ENCODE results near the gene ITIH3. TPM values are rescaled to one million over a fixed set of nuclear protein-coding genes. Genes with fewer than 3 reads are reported as not detected.
"Not testable (repeated sequence)": the region's sequence is repeated elsewhere in the genome, so short reads cannot be mapped to it uniquely, and the experiment has no call there.

Gene ITIH3
- total and polyA plus RNA-seq, 7 donors, result 0.14 to 2.3 (median 0.65) TPM; not detected in 3

- 73 to 76% methylated on average over 8 of the region's 8 CpGs for WGBS, 2 donors
- H3K27me3 ChIP-seq, result no peaks in the 10 kb centered on the region
- H3K27ac ChIP-seq, result no peak overlapping the region
- H3K4me3 ChIP-seq, result no peak overlapping the region
- no peak for DNase-seq
- no peaks in the 10 kb centered on the region for H3K9me3 ChIP-seq
- TF ChIP-seq POLR2A (IDR thresholded peaks at IDR 0.05) (no peak), EP300 (IDR thresholded peaks at IDR 0.05) (no peak), POLR2AphosphoS5 (IDR thresholded peaks at IDR 0.05) (no peak)
- TF ChIP-seq, protein P1, sequence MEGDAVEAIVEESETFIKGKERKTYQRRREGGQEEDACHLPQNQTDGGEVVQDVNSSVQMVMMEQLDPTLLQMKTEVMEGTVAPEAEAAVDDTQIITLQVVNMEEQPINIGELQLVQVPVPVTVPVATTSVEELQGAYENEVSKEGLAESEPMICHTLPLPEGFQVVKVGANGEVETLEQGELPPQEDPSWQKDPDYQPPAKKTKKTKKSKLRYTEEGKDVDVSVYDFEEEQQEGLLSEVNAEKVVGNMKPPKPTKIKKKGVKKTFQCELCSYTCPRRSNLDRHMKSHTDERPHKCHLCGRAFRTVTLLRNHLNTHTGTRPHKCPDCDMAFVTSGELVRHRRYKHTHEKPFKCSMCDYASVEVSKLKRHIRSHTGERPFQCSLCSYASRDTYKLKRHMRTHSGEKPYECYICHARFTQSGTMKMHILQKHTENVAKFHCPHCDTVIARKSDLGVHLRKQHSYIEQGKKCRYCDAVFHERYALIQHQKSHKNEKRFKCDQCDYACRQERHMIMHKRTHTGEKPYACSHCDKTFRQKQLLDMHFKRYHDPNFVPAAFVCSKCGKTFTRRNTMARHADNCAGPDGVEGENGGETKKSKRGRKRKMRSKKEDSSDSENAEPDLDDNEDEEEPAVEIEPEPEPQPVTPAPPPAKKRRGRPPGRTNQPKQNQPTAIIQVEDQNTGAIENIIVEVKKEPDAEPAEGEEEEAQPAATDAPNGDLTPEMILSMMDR (IDR thresholded peaks at IDR 0.05), result no peak
- intact Hi-C loops (cut with DNase I), result loop anchor here (10.0 kb wide), 1 partner anchor 159 kb away; no protein-coding TSS in a partner anchor
- H3K36me3 ChIP-seq, result no peaks in the 10 kb centered on the region
- H3K4me1 ChIP-seq, result peaks cover 0 to 7% (median 3%) of the 10 kb centered on the region in 4 donors
Observed at GRCh38 chr3:52775877-52776276, 18.7 kb upstream of the ITIH3 start.

DNA sequence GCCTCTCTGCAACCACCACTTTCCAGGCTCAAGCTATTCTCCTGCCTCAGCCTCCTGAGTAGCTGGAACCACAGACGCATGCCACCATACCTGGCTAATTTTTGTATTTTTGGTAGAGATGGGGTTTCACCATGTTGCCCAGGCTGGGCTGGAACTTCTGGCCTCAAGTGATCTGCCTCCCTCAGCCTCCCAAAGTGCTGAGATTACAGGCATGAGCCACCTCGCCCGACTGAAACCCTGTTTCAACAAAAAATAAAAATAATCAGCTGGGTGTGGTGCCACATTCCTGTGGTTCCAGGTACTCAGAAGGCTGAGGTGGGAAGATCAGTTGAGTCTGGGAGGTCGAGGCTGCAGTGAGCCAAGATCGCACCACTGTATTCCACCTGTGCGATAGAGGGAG is 18.1 kb upstream of the ITIH3 start:
- not testable (repeated sequence) for H3K36me3 ChIP-seq, H3K4me3 ChIP-seq, DNase-seq, H3K27me3 ChIP-seq, H3K4me1 ChIP-seq, H3K27ac ChIP-seq, H3K9me3 ChIP-seq
- intact Hi-C loops (cut with DNase I), result loop anchor here (10.0 kb wide), 1 partner anchor 158 kb away; no protein-coding TSS in a partner anchor
- 57 to 85% methylated on average over 6 of the region's 6 CpGs for WGBS, 2 donors

DNA sequence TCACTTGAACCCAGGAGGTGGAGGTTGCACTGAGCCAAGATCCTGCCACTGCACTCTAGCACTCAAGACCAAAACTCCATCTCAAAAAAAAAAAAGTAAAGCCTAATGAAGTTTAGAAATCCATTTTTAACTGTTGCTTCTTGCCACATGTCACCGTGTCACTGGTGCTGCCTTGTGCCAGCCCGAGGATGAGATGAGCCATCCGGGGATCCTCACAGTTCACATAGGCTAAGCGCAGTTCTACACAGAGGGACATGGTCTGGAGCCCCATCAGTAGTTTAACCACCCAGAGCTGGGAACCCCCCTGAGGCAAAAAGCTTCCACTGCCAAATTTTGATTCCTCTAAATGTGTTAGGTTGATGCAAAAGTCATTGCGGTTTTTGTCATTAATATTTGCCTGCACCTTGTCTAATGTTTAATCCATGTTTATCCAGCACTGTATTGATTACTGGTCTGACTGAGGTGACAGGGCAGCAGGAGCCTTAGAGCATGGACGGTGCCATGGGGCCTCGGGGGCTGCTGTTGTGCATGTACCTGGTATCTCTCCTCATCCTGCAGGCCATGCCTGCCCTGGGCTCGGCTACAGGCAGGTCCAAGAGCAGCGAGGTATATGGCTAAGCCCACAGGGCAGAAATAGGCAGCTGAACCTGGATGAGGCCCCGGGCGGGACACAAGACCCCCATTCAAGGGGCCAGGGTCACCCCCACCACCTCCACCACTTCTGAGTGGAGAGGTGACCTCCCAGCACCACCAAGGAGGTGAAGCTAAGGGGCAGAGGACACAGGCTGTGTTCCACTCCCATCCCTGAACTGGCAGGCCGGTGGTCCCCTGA is 17.3 kb upstream of the ITIH3 start, which contains the start of gene ITIH1:
TSS of gene ITIH1 (plus strand) at position 473 of the 832 bp plus-strand sequence. CDS start at position 490, 17 bp downstream.
- WGBS, 2 donors, result 89 to 91% methylated on average over 12 of the region's 12 CpGs
- no peaks in the 10 kb centered on the region for H3K4me1 ChIP-seq
- no peaks in the 10 kb centered on the region for H3K27me3 ChIP-seq
- intact Hi-C loops (cut with DNase I), result loop anchor here (10.0 kb wide), 1 partner anchor 157 kb away; no protein-coding TSS in a partner anchor
- no peaks in the 10 kb centered on the region for H3K9me3 ChIP-seq
- peak; percentile 58 for DNase-seq
- no peaks in the 10 kb centered on the region for H3K36me3 ChIP-seq
- no peak within 1 kb of the TSS for H3K27ac ChIP-seq
- H3K4me3 ChIP-seq, result no peak within 1 kb of the TSS
- TF ChIP-seq, protein P1 (IDR thresholded peaks at IDR 0.05), result no peak
- TF ChIP-seq POLR2A (IDR thresholded peaks at IDR 0.05) (no peak), POLR2AphosphoS5 (IDR thresholded peaks at IDR 0.05) (no peak), EP300 (IDR thresholded peaks at IDR 0.05) (no peak)

GRCh38 chr3:52777959-52778805 is 16.4 kb upstream of the ITIH3 start:
- intact Hi-C loops (cut with DNase I), result loop anchor here (10.0 kb wide), 1 partner anchor 157 kb away; no protein-coding TSS in a partner anchor

More at GRCh38 chr3:52777959-52778805, 16.4 kb upstream of the ITIH3 start:
- no peaks in the 10 kb centered on the region for H3K4me1 ChIP-seq
- H3K27ac ChIP-seq, result no peak overlapping the region
- 75 to 87% methylated on average over 17 of the region's 17 CpGs for WGBS, 2 donors
- H3K9me3 ChIP-seq, result no peaks in the 10 kb centered on the region
- no peaks in the 10 kb centered on the region for H3K36me3 ChIP-seq
- no peaks in the 10 kb centered on the region for H3K27me3 ChIP-seq
- H3K4me3 ChIP-seq, result no peak overlapping the region
- TF ChIP-seq EP300 (IDR thresholded peaks at IDR 0.05) (no peak), POLR2A (IDR thresholded peaks at IDR 0.05) (no peak), POLR2AphosphoS5 (IDR thresholded peaks at IDR 0.05) (no peak)
- TF ChIP-seq, protein P1 (IDR thresholded peaks at IDR 0.05), result no peak
- peak; percentile 41 for DNase-seq

Measured in sigmoid colon (tissue), 7 donors.